Tibial artery (tissue), 4 donors: ENCODE data around the gene GPBP1.
"Not testable (repeated sequence)": the region's sequence is repeated elsewhere in the genome, so short reads cannot be mapped to it uniquely, and the experiment has no call there.

Experiments
- DNase-seq, 2 donors: peaks; one replicate each; pipeline ENCODE4 v3.0.0-alpha.2; 2019
- H3K27ac ChIP-seq, 2 donors: fragments of 200-600 bp; sonication (generic) in 1 of 2; 1 replicate in 1 of 2; 2 replicates in 1 of 2; pipeline ENCODE4 v1.5.1; 2018 to 2019; ENCODE audit warnings: mild to moderate bottlenecking in 1 of 2
- H3K27me3 ChIP-seq, 2 donors: fragments of 200-600 bp; sonication (generic) in 1 of 2; one replicate each; pipeline versions ENCODE4 v1.5.1 to v1.6.0; 2016 to 2019
- H3K36me3 ChIP-seq, 3 donors: fragments of 200-600 bp; sonication (generic) in 2 of 3; one replicate each; pipeline ENCODE4 v1.5.1; 2016 to 2019; ENCODE audit warnings: mild to moderate bottlenecking in 2 of 3
- H3K4me1 ChIP-seq, 4 donors: fragments of 200-600 bp; sonication (generic) in 2 of 4; 1 replicate in 3 of 4; 2 replicates in 1 of 4; pipeline ENCODE4 v1.5.1; 2016 to 2019
- H3K4me3 ChIP-seq, 2 donors: fragments of 200-600 bp; sonication (generic) in 1 of 2; 1 replicate in 1 of 2; 2 replicates in 1 of 2; pipeline ENCODE4 v1.5.1; 2018 to 2019; ENCODE audit warnings: mild to moderate bottlenecking in 2 of 2
- H3K9me3 ChIP-seq, 3 donors: fragments of 200-600 bp; sonication (generic) in 1 of 3; one replicate each; pipeline ENCODE4 v1.5.1; 2016 to 2019
- intact Hi-C: fragments of 100-400 bp; cut with DNase I; formaldehyde crosslinking; loops from one replicate; pipeline ENCODE4 v1.15.0; 2023; ENCODE audit warnings: low total_unique reads
- TF ChIP-seq, protein P1 (sequence below), 2 experiments: fragments of 200-600 bp in 1 of 2; fragments of 450-650 bp in 1 of 2; IDR thresholded peaks; one replicate each; pipeline ENCODE4 v1.5.1; 2017 to 2019; ENCODE audit warnings: antibody characterized with exemption in 2 of 2, mild to moderate bottlenecking in 1 of 2, moderate library complexity in 1 of 2

GPBP1 gene

DNA sequence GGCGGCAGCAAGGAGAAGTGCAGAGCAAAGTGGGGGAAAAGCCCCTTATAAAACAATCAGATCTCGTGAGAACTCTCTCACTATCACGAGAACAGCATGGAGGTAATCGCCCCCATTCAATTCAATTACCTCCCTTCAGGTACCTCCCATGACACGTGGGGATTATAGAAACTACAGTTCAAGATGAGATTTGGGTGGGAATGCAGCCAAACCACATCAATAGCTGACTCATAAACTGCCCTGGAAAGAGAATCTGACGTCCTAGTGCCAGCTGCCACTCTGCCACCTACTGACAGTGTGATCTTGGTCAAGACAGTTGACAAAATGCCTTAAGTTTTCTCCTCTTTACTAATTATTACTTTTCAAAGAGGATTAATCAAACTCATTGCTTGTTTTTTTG lies 128.3 kb downstream of the GPBP1 start:
- Histone ChIP-seq H3K27ac (no peak overlapping the region), H3K36me3 (no peaks in the 10 kb centered on the region), H3K4me3 (no peak overlapping the region), H3K9me3 (no peaks in the 10 kb centered on the region), H3K27me3 (no peaks in the 10 kb centered on the region), H3K4me1 (peaks cover 0 to 10% (median 6%) of the 10 kb centered on the region in 4 donors)
- no peak for DNase-seq
- TF ChIP-seq, protein P1, sequence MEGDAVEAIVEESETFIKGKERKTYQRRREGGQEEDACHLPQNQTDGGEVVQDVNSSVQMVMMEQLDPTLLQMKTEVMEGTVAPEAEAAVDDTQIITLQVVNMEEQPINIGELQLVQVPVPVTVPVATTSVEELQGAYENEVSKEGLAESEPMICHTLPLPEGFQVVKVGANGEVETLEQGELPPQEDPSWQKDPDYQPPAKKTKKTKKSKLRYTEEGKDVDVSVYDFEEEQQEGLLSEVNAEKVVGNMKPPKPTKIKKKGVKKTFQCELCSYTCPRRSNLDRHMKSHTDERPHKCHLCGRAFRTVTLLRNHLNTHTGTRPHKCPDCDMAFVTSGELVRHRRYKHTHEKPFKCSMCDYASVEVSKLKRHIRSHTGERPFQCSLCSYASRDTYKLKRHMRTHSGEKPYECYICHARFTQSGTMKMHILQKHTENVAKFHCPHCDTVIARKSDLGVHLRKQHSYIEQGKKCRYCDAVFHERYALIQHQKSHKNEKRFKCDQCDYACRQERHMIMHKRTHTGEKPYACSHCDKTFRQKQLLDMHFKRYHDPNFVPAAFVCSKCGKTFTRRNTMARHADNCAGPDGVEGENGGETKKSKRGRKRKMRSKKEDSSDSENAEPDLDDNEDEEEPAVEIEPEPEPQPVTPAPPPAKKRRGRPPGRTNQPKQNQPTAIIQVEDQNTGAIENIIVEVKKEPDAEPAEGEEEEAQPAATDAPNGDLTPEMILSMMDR (IDR thresholded peaks at IDR 0.05): no peak
- intact Hi-C loops: no loop called here

DNA sequence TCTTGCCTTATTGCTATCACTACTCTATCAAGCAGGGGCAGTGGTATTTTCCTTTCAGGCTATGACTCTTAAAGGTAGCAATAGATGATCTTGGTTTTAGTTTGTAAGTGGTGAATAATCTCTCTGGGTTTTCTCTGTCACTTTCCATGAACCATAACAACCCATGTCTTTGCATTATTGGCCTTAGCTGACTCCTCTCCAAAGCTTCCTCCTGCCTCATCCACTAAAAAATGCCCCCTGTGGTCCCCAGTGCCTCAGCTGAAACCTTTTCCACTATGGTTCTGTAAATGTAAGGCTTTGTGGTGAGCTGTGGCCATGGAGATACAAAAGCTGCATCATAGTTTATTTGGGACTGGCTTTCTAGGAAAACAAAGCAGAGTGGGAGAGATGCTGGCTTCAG lies 128.8 kb downstream of the GPBP1 start:
- Histone ChIP-seq H3K27ac (no peak overlapping the region), H3K27me3 (no peaks in the 10 kb centered on the region), H3K36me3 (no peaks in the 10 kb centered on the region), H3K4me3 (no peak overlapping the region), H3K4me1 (peaks cover 0 to 10% (median 6%) of the 10 kb centered on the region in 4 donors), H3K9me3 (no peaks in the 10 kb centered on the region)
- intact Hi-C loops: no loop called here
- no peak for DNase-seq
- TF ChIP-seq, protein P1 (IDR thresholded peaks at IDR 0.05): no peak

DNA sequence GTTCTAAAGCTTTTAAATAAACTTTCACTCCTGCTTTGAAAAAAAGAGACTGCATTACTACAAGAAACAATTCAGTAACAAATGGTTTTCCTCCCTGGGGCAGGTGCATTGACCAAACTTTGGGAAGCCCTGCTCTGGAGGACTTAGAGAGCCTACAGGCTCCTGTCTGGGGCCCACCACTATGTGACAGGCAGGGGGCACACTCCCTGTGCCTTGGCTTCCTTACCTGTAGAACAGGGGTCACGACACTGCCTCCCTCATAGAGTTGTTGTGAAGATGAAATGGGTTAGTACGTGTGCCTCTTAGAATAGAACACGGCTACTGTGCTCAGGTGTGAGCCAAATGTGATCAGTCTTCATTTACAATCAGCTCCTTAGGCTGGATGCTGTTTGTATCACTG lies 130.1 kb downstream of the GPBP1 start:
- intact Hi-C loops: no loop called here
- Histone ChIP-seq H3K4me3 (no peak overlapping the region), H3K36me3 (no peaks in the 10 kb centered on the region), H3K27ac (no peak overlapping the region), H3K4me1 (peaks cover 0 to 3% (median 0%) of the 10 kb centered on the region in 4 donors), H3K9me3 (no peaks in the 10 kb centered on the region), H3K27me3 (no peaks in the 10 kb centered on the region)
- TF ChIP-seq, protein P1 (IDR thresholded peaks at IDR 0.05): no peak
- DNase-seq: no peak

DNA sequence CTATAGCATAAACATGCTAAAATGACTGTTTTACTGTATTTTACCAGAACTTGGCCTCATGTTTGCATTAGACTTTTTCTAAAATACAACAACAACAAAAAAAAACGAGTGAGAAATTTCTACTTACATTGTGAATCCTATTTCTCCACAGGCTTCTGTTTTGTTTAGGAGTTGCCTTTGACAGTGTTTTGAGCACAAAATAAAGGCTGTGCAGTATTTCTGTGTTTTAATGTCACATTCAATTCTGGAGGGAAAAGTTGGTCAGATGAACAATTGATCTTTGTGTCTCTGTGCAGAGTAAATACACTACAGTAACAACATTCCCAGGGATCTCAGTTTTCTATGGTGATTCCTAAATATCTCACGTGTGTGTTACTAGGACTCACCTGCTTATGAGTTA lies 131.1 kb downstream of the GPBP1 start:
- no peaks in the 10 kb centered on the region for H3K9me3 ChIP-seq
- H3K4me3 ChIP-seq: no peak overlapping the region
- H3K4me1 ChIP-seq: no peaks in the 10 kb centered on the region
- TF ChIP-seq, protein P1 (IDR thresholded peaks at IDR 0.05): no peak
- no peaks in the 10 kb centered on the region for H3K36me3 ChIP-seq
- no peak overlapping the region for H3K27ac ChIP-seq
- no peak for DNase-seq
- intact Hi-C loops: no loop called here
- no peaks in the 10 kb centered on the region for H3K27me3 ChIP-seq

DNA sequence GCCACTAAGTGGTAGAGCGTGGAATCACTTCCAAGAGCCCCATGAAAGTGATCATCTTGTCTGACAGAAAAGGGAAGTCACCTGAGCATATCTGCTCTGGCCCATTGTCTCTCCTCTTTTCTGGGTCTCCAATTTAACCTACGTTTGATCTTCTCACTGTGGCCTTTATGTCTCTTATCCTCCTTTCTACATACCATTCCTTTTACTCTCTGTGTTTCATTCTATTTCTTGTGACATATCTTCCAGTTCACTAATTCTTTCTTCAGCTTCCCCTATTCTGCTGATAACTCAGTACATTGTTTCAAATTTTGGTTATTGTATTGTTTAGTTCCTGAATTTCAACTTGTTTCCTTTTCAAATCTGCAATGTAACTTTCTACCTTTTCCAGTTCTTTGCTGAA lies 132.5 kb downstream of the GPBP1 start:
- Histone ChIP-seq H3K9me3 (no peaks in the 10 kb centered on the region), H3K4me3 (no peak overlapping the region), H3K27me3 (no peaks in the 10 kb centered on the region), H3K36me3 (no peaks in the 10 kb centered on the region), H3K27ac (no peak overlapping the region), H3K4me1 (peaks cover 0 to 2% (median 0%) of the 10 kb centered on the region in 4 donors)
- TF ChIP-seq, protein P1 (IDR thresholded peaks at IDR 0.05): no peak
- DNase-seq: no peak
- intact Hi-C loops: no loop called here

DNA sequence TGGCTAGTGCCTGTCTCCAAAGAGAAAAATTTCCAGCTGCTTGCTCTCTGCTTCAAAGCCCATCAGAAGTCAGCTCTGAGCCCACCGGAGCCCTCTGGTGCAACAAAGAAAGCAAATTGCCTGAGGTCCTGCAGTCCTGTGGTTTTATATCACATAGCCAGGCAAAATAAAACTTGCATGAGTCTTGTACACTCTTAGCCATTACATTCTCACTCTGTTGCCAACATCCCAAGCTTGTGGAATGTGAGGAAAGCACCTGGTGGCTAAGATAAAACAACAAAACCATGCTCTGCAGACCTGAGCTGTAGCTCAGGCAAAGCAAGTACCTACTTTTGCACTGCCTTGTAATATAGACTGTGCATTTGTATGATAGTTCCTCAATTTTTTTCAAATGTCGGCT lies 133.7 kb downstream of the GPBP1 start:
- H3K27ac ChIP-seq: no peak overlapping the region
- intact Hi-C loops: no loop called here
- no peaks in the 10 kb centered on the region for H3K9me3 ChIP-seq
- TF ChIP-seq, protein P1 (IDR thresholded peaks at IDR 0.05): no peak
- H3K27me3 ChIP-seq: no peaks in the 10 kb centered on the region
- DNase-seq: no peak
- no peak overlapping the region for H3K4me3 ChIP-seq
- peaks cover 0 to 5% (median 0%) of the 10 kb centered on the region in 4 donors for H3K4me1 ChIP-seq
- H3K36me3 ChIP-seq: no peaks in the 10 kb centered on the region

DNA sequence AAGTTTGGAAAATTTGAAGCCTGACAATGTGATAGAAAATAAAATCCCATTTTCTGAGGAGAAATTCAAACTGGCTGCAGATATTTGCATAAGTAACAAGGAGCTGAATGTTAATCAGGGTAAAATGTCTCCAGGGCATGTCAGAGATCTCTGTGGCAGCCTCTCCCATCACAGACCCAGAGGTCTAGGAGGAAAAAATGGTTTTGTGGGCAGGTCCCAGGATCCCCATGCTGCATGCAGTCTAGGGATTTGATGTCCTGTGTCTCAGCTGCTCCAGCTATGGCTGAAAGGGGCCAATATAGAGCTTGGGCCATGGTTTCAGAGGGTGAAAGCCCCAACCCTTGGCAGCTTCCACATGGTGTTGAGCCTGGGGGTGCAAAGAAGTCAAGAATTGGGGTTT lies 135.2 kb downstream of the GPBP1 start:
- H3K36me3 ChIP-seq, H3K9me3 ChIP-seq, intact Hi-C loops, H3K4me3 ChIP-seq, H3K4me1 ChIP-seq, H3K27me3 ChIP-seq, H3K27ac ChIP-seq, DNase-seq: not testable (repeated sequence)
